Activated CD4-positive, alpha-beta T cell treated with anti-CD3 and anti-CD28 coated beads, Interleukin-2, Interleukin-6, amounts not matched to agents 100 ng/mL and 50 ng/mL, durations not matched to agents 16 hours and 8 hours (primary cell): ENCODE results near the gene CHERP.
"Not testable (repeated sequence)": the region's sequence is repeated elsewhere in the genome, so short reads cannot be mapped to it uniquely, and the experiment has no call there.

Experiments used
- DNase-seq: peaks from one replicate; pipeline ENCODE4 v3.0.0-alpha.2; 2020

CHERP gene

DNA sequence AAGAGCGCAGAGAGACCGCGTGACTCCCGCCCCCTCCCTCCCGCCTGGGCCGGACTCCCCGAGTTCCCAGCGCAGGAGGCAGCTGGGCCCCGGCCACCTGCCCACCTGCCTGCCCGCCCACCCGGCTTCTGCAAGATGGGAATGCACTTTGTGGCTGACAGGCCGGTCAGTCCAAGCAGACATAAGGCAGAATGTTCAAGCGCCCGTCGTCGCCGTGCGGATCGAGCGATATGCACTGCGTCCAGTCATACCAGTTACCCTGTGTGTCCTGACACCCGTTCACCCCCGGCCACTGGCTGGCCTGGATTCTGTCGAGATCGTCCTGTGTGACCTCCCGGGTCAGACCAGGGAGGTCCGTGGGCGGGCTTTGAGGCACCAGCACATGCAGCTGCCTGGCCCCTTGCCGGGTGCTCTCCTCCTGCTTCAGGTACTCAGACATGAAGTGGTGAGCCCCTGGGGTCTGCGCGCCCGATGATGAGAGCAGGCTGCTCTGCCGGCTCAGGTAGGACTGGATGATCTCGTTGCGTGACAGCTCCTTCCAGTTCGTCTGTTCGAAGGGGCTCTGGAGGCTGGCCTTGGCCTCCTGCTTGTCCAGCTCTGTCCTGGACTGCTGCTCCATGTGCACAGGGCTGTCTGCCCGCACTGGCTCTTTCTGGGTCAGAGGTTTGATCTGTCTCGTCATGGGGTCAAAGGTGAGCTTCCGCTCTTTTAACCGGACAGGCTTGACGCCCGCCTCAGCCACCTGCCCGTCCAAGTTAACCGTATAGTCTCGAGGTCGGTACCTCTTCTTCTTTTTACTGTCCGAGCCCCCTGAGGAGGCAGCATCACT is 33.8 kb upstream of the CHERP start:
- DNase-seq, result no peak

DNA sequence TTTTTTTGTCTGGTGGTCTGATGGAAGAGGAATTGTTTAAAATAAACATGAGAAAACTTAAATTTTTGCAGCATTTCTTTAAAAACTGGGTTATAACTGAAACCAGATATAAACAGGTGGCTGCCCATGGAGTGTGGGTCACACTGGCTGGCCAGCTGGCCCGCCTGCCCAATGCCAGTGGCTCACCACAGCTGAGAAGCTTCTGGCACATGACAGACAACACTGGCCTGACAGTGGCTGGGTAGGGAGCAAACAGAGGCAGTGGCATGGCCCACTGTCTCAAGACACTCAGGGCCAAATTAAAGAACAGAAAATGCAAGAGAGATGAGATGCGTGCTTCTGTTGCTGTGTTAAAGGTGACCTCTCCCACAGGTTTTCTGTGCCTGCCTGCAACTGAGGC is 33.0 kb upstream of the CHERP start:
- DNase-seq, result no peak

DNA sequence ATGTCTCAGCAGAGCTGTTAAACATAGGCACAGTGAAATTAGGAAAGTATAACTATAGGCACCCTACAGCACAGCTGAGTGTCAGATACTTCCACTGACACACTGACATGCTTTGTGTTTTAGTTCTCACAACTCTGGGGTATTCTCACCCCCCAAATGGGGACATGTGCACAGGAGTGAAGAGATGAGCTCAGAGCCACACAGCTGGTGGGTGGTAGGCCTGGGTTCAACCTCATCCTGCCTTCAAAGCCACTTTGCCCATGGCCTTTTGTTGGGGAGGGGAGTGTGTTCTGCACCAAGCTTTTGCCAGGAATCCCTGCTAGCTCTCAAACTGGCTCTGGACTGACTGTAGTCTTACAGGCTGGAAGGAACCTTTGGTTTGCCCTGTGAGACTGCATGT is 31.7 kb upstream of the CHERP start:
- DNase-seq, result no peak

DNA sequence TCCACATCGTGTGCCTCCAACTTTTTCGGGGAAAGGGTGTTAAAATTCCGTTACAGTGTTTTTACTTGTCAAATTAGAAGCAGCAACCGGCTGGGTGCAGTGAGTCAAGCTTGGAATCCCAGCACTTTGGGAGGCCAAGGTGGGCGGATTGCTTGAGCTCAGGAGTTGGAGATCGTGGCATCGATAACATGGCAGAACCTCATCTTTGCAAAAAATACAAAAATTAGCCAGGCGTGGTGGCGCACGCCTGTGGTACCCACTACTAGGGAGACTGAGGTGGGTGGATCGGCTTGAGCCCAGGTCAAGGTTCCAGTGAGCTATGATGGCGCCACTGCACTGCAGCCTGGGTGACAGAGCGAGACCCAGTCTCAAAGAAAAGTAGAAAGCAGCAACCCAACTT is 31.1 kb upstream of the CHERP start:
- no peak for DNase-seq

- peak; percentile 97 for DNase-seq
Observed at GRCh38 chr19:16572332-16573211, 30.3 kb upstream of the CHERP start, which contains the start of gene SLC35E1. TSS of gene SLC35E1 (minus strand) at chr19:16572415. CDS start at chr19:16572364, 51 bp downstream.

- DNase-seq, result peak; percentile 49
Observed at GRCh38 chr19:16571822-16572331, 29.6 kb upstream of the CHERP start.

DNA sequence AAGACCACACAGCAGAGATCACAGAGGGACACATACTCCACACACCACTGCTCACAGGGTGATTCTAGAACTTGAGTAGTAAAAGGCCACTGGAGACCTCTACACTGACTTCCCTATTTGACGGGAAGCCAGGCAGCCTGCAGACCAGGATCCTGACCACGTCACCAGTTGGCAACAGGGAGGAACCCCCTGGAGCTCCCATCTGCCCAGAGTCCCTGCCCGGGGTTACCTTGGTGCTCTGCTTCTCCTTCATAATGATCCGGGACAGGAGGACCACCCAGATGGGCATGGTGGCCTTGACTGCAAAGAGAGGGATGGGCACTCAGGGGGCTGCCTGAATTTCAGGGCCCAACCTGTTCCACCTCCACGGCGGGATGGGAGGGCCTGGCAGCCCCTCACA is 29.0 kb upstream of the CHERP start:
- no peak for DNase-seq

DNA sequence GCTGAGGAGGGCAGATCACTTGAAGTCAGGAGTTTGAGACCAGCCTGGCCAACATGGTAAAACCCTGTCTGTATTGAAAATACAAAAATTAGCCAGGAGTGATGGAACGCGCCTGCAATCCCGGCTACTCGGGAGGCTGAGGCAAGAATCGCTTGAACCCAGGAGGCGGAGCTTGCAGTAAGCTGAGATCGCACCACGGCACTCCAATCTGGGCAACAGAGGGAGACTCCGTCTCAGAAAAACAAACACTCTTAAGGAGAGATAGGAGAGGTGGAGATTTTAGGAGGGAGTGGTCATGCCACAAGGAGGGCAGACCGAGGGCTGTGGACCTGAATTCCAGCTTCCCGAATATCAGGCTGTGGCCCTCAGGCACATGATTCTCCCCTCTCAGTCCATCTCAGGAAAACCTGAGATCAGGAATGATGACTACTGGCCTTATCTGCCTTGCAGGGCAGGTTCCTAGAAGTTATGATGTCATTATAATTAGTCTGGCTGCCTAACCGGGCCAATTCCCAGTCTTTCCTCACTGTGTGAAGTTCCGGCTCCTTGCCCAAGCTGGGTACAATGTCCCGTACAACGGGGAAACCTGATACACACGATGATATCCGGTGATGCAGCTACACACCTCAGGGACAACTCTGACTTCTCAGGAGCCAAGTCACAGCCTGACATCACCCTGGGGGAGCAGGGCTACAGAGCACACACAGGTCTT is 27.5 kb upstream of the CHERP start:
- no peak for DNase-seq

DNA sequence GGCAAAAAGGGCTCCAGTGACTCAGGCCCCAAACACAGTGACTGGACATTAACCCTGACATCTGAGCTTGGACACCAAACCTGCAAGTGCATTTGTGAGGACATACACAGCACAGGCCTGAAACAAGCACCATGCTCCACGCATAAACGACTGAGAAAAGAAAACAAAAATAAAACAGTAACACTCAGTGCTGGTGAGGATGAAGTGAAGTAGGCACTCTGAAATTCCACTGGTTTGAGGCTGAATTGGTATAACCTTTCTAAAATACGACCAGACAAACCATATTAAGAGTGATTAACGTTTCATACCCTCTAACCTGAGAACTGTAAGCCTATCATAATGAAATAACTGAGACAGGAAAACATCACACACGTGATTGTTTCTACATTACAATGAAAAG is 24.5 kb upstream of the CHERP start:
- no peak for DNase-seq

DNA sequence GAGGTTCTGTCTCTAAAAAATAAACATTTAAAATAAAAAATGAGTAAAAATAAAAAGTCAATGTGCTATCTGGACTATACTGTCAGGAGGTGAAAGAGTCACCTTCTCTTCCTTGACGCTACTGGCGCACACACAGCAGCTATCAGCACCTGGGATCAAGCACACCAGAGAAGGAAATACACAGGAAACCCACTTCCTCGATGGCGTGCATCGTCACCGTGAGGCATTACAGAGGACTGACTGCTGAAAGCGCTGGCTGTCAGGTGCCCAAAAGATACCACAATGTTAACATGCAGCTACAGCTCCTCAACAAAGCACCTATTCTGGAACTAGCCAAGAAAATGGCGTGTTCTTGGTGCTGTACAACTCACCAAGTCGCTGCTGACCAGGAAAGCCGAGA is 23.9 kb upstream of the CHERP start:
- DNase-seq, result peak; percentile 82

DNA sequence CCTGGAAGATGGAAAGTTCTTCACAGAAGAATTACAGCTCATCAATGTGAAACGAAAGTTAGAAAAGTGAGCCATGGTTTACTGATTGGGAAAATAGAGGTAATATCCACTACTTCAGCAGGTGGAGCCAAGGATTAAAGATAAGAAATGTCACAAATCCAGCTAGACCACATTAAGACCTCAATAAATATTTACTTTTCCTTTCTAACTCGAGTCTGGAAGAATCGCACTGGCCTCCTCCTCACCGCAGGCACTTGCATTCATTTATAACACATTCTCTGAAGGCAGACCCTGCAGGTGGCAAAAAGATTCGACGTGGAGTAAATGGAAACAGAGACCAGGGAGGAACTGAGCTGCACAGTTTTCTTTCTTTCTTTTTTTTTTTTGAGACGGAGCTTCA is 22.6 kb upstream of the CHERP start:
- no peak for DNase-seq

DNA sequence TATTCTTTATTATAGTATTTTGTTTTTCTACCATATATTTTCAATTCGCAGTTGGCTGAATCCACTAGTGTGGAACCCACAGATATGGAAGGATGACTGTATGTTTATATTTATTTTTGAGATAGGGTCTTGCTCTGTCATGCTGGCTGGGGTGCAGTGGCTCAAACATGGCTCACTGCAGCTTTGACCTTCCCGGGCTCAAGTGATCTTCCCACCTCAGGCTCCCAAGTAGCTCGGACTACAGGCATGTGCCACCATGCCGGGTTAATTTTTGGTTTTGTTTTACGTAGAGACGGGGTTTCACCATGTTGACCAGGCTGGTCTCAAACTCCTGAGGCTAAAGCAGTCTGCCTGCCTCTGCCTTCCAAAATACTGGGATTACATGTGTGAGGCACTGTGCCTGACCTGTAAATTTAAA is 20.4 kb upstream of the CHERP start:
- no peak for DNase-seq

DNA sequence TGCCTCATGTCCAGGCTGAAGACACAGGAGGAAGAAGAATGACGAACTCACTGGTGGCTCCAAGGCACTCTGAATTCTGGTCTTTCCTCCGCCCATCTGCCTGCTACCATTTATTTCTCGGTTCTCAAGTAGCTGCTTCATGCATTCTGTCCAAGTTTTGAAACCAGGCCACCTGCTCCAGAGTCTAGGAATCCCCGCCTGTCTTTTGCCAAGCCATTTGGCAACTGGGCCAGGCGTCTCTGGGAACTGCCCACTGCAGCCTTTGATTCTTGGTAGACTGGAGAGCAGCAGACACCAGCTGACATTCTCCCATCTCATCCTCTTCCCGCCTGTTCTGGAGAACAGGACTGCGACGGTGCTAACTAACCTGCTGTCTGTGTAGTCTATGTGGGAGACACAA is 19.1 kb upstream of the CHERP start:
- DNase-seq, result no peak

DNA sequence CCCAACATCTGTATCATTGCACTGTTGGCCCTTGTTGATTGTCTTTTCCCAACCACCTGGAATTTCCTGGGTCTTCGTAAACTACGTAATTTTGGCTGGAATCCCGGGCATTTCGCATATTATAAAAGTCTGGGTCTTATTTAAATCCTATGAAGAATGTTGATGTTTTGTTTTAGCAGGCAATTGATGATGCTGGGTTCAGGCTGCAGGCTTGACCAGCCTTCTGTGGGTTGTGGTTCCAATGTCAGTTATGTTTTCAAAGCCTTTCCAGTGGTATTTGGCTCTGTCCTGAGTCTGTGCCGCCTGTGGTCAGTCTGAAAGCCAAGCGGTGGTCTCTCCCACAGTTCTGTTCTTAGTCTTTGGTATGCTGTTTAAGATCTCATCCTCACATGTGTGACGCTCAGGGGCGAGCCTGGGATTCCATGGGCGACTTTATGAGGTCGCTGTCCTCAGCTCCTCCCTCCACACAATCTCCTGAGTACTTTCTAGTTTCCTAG is 17.6 kb upstream of the CHERP start:
- DNase-seq, result no peak

- no peak for DNase-seq
Observed at GRCh38 chr19:16554776-16555175, 12.5 kb upstream of the CHERP start.

DNA sequence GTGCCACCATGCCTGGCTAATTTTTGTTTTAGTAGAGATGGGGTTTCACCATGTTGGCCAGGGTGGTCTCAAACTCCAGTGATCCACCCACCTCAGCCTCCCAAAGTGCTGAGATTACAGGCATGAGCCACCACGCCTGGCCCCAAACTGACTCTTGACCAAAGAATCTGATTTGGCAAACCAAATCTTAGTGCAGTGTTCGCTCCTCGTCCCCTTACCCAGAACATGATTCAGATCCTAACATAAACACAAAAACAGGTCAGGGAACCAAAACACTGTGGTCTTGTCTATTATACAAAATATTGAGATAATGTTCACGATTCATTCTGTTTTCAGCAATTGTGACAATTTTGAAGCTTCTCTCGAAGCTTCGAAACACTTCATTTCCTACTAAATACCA is 9.7 kb upstream of the CHERP start:
- DNase-seq, result not testable (repeated sequence)

DNA sequence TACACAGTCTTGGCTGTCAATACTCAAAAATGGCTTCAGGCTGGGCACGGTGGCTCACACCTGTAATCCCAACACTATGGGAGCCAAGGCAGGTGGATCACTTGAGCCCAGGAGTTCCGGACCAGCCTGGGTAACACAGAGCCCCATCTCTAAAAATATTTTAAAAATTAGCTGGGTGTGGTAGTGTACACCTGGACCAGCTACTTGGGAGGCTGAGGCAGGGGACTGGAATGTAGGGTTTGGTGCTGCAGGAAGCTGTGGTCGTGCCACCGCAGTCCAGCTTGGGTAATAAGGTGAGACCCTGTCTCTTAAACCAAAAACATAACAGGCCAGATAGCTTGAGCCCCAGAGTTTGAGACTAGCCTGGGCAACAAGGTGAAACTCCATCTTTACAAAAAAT is 6.7 kb upstream of the CHERP start:
- DNase-seq, result no peak

DNA sequence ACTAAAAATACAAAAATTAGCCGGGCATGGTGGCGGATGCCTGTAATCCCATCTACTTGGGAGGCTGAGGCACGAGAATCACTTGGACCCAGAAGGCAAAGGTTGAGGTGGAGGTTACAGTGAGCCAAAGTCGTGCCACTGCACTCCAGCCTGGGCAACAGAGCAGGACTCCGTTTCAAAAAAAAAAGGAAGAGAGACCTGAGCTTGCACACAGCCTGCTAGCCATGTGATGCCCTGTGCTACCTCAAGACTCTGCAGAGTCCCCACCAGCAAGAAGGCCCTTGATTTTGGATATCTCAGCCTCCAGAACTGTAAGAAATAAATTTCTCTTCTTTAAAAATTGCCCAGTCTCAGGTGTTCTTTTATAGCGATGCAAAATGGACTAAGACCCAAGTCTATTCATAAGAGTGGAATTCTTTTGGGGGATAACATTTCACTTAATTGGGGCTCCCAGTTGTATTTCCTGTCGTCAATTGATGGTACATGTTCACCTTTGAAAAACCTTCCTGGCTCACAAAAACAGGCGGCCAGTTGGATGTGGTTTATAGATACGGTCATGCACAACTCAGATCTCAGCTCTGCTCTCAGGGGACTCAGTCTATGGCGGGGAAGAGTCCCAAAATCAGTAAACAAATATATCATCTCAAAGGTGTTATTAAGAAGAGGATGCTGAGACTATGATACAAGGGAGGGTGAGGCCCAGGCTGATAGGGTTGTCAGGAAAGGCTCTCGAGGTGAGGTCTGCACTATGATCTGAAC is 2.4 kb upstream of the CHERP start:
- no peak for DNase-seq

GRCh38 chr19:16543734-16544133 is 1.5 kb upstream of the CHERP start:
- DNase-seq, result not testable (repeated sequence)

- DNase-seq, result no peak
Observed at GRCh38 chr19:16542910-16543472, 754 bp upstream of the CHERP start.

DNA sequence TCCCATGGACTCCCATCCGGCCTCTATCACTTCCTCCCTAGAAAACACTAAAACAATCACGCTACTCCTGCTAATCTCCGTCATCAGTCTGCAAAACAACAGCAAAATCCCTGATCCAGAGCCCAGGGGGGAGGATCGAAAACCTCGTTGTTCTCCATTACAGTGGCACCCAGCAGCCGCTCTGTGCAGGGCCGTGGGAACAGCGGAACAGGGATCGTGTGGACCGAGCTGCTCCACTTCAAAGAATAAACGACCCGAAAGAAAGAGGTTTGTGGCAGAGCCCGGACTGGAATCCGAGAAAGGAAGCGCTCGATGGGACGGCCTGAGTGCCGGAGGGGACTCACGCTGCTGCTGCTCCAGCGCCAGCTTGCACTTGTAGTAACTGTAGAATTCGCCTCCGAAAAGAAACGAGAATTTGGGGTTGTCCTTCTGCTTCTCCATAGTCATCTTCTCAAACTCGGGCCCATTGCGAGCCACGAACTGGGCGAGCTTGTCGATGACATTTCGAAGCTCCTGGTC is 652 bp downstream of the CHERP start:
- DNase-seq, result no peak

DNA sequence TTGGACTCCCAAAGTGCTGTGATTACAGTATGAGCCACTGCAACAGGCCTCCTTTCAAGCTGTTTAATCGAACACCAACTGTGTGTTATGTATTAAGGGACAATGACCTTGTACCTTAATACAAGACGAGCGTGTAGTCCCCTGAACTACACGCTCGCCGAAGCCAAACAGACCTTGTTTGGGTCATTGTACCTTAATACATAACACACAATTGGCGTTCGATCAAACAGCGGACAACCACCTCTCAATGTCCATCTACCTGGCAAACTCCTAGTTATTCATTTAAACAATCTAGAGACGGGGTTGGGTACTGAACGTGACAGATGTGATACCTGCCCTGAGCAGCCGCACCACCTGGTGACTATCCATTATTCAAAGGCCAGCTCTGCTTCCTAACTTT is 1.3 kb downstream of the CHERP start:
- DNase-seq, result no peak
